ACHN (cell line): ENCODE results near the gene KCNJ18.
"Not testable (repeated sequence)": the region's sequence is repeated elsewhere in the genome, so short reads cannot be mapped to it uniquely, and the experiment has no call there.

Source experiments
- DNase-seq: peaks from one replicate; pipeline ENCODE4 v3.0.0-alpha.2; 2015
- in situ Hi-C: cut with HindIII; loops from 2 replicates; pipeline ENCODE4 v1.10.0; 2017; ENCODE audit warnings: low sequenced_read_pairs, low pct_ligation_motif_present, low pct_unique_long_range_greater_than_20kb

Gene KCNJ18

DNA sequence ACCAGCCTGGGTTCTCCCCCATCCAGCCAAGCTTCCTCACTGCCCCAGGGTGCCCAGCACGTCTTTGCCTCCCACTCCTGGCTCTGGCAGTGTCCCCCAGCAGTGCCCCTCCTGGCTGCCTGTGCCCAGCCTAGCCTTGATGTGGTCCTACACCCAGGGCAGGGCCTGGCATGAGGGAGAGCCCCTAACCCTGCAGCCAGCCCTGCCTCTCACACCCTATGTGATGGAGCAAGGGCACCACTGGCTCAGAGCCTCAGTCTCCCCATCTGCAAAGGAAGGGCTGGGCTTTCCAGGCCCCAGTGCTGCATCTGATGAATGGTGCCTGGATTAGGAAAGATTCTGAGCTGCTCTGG is 5.2 kb downstream of the KCNJ18 start:
- DNase-seq, in situ Hi-C loops: not testable (repeated sequence)

DNA sequence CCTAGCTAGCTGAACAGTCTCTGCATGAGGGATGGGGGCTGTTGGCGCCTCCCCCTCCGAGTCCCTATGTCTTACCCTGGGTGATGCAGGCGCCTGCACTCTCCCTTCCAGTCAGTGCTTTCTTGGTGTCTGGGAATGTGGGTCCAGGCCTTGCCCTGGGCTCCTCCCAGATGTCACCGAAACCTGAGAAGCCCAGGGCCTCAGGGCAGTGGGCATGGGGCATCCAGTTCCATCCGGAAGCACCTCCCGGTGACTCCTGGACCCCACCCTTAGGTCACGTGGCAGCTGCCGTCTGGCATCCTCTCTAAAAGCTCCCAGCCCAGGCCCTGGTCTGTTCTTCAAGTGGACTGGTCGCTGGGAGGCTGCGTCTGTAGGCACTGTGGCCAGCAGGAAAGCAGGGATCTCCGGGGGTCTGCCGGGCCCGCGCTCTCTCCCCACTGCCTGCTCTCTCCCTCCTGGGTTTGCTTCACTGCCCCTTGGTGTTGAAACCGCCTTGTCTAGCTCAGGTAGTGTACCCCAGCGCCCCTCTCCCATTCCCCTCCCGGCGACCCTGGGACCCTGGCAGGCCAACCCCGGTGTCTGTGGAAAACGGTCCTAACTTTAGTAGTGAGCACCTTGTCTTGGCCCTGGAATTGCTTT is 6.2 kb downstream of the KCNJ18 start:
- in situ Hi-C loops, DNase-seq: not testable (repeated sequence)

DNA sequence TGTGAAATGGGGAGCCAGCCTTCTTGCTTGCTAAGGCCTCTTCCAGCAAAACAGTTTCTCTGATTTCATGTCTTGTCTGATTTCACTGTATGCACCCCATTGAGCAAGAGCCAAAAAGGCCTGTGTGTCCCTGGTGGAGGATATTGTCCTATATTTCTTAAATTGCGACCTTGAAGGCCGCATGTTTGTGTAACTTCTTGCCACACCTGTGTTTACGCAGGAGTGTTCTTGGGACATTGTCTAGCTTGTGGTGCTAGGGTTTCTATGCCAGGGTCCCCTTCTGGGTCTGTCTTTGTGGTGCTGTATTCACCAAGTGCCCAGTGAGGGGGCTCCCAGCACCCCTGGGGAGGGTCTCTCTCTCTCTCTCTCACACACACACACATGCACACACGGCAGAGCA is 6.8 kb downstream of the KCNJ18 start:
- DNase-seq, in situ Hi-C loops: not testable (repeated sequence)

DNA sequence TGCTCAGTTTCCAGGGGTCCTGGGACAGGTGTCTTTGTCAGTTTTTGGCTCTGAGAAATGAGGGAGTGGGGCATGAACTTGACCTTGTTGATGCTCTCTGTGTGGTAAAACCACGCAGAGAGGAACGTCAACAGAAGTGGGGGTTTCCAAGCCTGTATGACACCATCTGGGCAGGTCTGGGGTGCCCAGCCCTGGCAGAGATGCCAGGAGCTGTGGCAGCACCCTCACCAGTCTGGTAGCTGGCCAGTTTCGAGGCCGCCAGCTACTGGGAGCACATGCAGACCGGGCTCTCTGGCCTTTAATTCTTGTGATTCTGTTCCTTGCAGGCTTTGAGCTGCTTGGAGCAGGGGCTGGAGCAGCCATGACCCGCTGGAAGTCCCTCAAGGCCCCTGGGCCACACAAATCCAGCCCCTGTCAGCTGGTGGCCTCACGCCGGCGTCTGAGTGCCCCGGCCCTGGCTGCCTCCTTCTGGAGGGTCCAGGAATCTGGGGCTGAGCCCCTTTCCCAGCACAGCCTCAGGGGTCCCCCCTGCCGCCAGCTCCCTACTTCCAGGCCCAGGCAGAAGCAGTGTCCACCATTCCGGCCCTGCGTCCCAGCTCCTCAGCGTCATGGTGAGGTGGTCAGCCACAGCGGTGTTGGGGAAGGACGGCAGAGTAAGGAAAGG is 7.4 kb downstream of the KCNJ18 start:
- DNase-seq, in situ Hi-C loops: not testable (repeated sequence)

DNA sequence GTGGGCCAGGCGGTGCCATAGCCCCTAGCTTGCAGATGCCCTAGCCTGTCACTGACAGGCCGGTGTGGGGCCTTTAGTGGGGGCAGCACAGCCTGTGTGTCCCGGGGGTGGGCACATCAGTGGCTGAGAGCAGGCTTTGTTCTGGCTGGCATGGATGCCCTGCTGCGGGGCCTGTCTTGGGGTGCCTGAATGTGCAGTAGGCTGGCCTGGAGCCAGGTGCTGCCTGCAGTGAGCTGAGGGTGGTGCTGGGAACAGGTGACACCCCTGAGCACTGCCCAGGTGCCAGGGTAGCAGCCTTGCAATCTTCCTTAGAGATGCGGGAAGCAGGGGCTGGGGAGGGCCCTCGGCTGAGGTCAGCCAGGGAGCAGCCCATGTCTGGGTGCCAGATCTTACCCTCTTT is 8.8 kb downstream of the KCNJ18 start:
- in situ Hi-C loops, DNase-seq: not testable (repeated sequence)

DNA sequence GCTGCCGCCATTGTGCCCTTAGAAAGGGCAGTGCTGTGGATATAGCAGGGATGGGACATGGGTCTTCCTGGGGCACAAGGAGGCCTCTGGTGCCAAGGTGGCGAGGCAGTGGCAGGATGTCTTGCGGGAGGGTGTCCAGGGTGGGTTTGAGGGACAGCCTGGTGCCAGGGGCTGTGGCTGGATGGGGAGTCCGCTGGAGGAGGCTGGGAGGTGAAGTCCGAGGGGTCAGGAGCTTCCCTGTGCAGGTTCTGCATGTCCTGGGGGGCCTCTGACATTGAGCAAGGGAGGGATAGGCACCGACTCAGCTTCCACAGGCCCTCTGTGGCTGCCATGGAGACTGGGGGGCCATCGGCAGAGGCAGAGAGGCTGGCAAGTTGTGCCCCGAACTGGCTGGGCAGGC is 9.7 kb downstream of the KCNJ18 start:
- DNase-seq, in situ Hi-C loops: not testable (repeated sequence)

DNA sequence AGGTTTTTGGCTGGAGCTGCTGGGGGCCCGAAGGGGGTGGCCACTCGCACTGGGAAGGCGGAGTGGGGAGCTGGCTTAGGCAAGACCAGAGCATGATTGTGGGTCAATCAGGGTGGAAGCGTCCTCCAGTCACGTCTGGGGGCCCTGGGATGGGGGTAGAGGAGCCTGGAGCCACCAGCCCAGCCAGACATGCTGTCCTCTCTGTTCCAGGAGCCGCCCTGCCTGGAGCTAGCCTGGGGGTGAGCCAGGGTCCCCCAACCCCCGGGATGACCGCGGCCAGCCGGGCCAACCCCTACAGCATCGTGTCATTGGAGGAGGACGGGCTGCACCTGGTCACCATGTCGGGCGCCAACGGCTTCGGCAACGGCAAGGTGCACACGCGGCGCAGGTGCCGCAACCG is 10.2 kb downstream of the KCNJ18 start:
- in situ Hi-C loops, DNase-seq: not testable (repeated sequence)

DNA sequence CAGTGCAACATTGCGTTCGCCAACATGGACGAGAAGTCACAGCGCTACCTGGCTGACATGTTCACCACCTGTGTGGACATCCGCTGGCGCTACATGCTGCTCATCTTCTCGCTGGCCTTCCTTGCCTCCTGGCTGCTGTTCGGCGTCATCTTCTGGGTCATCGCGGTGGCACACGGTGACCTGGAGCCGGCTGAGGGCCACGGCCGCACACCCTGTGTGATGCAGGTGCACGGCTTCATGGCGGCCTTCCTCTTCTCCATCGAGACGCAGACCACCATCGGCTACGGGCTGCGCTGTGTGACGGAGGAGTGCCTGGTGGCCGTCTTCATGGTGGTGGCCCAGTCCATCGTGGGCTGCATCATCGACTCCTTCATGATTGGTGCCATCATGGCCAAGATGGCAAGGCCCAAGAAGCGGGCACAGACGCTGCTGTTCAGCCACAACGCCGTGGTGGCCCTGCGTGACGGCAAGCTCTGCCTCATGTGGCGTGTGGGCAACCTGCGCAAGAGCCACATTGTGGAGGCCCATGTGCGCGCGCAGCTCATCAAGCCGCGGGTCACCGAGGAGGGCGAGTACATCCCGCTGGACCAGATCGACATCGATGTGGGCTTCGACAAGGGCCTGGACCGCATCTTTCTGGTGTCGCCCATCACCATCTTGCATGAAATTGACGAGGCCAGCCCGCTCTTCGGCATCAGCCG is 10.8 kb downstream of the KCNJ18 start:
- DNase-seq, in situ Hi-C loops: not testable (repeated sequence)

DNA sequence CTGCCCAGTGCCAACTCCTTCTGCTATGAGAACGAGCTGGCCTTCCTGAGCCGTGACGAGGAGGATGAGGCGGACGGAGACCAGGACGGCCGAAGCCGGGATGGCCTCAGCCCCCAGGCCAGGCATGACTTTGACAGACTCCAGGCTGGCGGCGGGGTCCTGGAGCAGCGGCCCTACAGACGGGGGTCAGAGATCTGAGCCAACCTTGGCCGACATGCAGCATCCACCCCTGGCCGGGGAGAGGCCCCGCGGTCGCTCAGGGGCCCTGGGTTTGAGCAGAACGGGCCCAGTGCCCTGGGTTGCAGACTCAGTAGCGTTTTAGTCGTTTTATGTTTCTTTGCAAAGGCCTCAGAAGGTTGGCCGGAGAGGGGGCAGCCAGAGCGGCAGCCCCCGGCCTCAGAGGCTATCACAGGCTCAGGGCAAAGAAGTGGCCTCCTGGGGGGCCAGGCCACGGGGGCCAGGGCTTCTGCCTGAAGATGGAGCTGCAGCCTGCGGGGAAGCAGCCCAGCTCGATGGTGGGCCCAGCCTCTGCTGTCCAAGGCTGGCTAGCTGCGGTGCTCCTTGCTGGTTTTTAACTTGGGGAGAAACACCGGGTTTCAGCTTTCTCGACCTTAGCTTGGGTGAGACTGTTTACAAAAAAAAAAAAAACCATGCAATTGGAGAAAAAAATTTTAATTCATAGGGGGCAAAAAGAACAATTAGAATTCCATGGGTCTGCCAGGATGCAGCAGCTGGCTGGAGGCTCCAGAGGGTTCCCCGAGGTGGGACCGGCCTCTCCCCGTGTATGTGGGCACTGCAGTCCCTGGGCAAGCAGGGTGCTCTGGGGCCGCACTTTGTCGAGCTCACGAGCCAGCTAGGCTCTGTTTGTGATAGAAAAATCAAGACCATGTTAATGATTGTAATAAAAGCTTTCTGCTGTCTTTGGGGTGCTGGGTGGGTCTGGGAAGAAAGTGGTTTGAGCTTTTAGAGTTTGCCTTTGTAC is 11.9 kb downstream of the KCNJ18 start:
- DNase-seq, in situ Hi-C loops: not testable (repeated sequence)

DNA sequence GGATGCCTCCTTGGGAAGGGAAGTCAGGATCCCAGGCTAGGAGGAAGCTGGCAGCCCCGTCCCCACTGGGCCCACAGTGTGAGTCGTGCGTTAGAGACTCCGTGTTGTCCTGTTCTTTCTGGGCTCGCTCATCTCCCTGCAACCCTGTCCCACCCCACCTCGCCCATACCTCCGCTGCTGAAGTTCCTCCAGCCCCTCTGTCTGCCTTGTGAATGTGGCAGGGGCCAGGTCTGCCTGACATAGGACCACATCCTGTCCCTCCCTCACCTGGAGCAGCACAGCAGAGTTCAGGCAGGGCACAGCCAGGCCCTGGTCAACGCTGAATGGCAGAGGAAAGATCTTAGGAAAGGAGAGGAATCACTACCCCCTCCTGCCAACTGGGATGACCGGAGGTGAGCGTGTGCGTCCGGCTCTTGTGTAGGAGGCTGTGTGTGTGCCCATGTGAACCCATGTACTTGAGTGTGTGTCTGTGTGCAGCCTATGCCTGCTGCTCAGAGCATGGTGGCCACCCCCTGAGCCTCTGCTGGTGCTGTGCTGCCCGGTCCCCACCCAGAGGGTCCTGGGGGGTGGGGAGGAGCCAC is 12.8 kb downstream of the KCNJ18 start:
- in situ Hi-C loops, result no loop called here
- DNase-seq, result no peak

DNA sequence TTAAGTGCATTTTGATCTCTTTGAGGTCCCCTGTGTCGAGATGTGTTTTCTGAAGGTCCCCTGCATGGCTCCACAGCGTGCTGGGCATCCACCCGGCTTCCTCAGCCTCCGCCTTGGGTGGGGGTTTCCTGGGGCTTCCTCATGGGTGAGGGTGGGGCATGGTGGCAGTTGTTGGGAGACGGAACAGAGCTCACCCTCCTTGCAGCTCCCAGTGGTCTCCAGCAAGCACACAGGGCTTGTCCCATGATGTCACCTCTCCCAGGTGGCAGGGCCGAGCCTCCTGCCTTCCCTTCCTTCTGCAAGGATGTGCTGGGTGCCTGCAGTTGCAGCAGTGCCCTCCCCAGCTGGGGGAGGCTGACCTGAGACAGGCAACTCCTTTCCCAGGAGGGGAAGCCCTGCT is 13.4 kb downstream of the KCNJ18 start:
- in situ Hi-C loops, result not testable (repeated sequence)

DNA sequence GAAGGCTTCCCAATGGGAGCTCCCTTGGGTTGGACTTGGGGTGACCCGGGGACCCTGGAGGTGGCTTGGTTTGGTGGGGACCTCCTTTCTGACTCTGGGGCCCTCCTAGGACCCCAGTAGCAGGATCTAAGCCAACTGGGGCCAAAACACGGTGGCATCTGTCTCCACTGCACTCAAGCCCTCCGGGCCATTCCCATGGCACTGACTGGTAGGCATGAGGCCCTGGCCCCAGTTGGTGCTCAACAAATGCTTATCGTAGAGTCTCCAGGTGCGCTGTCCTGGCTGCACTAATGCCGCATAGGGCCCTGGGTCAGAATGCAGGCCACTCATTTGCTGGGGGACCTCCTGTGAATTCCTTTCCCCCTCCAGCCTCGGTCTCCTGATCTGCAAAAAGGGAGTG is 14.2 kb downstream of the KCNJ18 start:
- in situ Hi-C loops, DNase-seq: not testable (repeated sequence)

More for the DNA sequence above, 13.4 kb downstream of the KCNJ18 start:
- DNase-seq, result not testable (repeated sequence)

DNA sequence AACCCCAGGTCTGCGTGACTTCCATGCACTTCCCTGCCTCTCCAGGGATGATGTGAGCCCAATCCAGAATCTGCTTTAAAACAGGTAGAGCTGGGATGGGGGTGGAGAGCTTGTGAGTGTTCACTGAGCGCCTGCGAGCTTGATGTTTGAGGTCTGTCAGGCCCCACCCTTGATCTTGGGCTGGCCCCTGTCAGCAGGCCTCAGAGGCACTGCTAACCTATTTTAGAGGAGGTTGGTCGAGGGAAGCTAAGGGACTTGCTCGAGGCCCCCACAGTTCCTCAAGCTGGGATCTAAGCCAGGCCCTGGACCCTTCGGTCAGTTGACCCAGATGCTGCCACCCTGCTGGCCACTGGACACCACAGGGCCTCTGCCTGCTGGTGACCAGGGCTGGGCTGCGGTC is 14.8 kb downstream of the KCNJ18 start:
- DNase-seq, in situ Hi-C loops: not testable (repeated sequence)

DNA sequence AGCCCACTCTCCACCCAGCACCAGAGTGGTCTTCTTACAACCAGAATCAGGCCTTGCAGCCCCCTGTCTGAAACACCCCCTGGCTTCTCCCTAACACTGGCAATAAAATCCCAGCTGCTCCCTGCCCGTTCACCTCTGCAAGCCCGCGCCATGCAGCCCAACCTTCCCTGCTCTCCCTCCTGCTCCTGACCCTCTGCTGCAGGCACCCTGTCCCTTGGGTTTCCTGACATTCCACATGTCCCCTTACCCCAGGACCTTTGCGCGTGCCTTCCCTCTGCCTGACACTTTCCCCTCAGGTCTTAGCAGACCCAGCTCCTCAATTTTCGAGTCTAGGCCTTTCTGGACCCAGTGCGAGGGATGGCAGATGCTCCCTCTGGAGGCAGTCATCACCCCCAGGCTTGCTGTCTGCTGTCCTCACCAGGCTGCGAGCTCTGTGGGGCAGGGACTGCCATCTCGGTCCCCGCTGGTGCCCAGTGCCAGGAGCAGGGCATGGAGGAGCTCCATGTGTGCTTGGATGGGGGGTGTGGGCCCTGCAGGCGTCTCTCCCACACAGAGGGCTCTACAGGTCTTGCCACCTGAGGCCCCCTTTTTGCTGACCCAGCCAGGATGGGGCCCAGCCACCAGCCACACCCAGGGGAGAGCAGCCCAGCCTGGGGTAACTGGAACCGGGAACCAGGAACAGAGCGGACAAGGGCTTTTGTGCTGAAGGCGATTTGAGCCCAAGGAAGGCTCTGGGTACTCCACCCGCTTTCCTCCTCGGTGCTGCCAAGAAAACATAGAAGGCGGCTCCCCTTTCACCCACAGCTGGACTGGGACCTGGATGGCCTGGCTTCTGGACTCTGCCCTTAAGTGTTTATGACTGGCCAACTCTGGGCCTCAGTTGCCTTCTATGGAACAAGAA is 15.6 kb downstream of the KCNJ18 start:
- DNase-seq, in situ Hi-C loops: not testable (repeated sequence)

DNA sequence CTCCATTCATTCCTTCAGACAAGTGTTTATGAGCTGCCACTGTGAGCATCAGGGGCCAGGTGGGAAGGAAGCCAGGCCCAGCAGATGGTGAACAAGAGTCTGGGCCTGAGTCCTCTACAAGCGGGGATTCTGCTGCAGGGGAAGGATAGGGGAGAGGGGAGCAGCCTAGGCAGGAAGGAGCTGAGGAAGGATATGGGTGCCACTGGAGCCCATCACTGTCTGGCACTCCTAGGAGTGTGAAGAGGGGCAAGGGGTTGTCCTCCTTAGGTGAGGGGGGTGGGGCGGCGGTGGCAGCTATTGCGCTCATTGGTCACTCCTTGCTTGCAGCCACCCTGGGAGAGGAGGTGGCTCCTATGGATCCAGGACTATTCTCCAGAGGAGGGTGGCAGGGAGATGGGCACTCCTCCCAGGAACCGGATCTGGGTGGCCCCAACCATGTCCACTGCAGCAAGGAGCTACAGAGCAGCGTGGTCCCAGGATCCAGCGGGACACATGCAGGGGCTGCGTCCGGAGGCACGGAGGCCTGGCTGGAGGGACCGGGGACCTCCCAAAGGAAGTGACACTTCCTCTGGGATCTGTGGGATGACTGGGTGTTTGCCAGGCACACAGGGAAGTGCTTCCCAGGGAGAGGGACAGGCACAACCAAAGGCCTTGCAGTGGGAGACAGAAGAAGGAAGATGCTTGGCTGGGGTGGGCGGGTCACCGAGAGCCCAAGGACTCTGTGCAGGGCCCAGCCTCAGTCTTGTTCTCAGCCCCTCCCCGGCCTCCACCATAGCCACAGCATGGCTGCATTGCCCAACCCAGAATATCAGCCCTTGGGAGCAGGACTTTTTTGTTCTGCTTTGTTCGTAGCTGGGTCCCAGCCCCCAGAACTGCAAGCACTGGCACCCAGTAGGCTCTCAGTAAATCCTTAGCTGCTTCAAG is 16.6 kb downstream of the KCNJ18 start:
- in situ Hi-C loops, DNase-seq: not testable (repeated sequence)

DNA sequence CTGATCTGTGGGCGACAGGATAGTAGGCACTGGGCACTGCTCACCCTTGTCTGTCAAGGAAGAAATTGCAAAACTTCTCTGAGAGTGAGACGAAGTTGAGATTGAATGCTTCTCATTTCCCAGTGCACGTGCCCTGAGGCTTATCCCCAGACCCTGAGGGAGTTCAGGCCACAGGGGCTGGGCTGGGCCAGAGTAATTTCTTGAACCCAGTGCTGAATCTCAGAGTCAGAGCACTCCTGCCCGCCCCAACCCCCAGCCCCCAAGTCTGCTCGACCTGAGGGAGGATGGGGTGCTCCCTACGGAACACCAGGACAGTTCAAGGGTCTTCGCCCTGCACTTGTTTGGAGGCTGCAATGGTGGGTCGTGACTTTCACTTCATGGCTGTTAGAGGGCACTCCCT is 17.7 kb downstream of the KCNJ18 start:
- DNase-seq, in situ Hi-C loops: not testable (repeated sequence)
